Spleen (tissue), 7 donors: Measurements from ENCODE around the gene HBQ1.
A peak's percentile ranks its signal among the peaks of the same experiment; 100 is the strongest.

Experiments used
- CTCF ChIP-seq, 11 experiments: fragments of 200-600 bp in 7 of 11; fragments of 450-650 bp in 4 of 11; sonication (generic) in 4 of 11; IDR thresholded peaks in 8 of 11; conservative IDR thresholded peaks in 3 of 11; 1 replicate in 7 of 11; 2 replicates in 4 of 11; pipeline versions ENCODE4 v1.4.0 to v1.8.0; 2016 to 2021; ENCODE audit warnings: antibody characterized with exemption in 11 of 11, inconsistent platforms in 4 of 11, mild to moderate bottlenecking in 1 of 11
- POLR2A ChIP-seq, 3 donors: fragments of 450-650 bp; IDR thresholded peaks; one replicate each; pipeline ENCODE4 v1.5.1; 2017; ENCODE audit warnings: antibody characterized with exemption in 3 of 3, mild to moderate bottlenecking in 1 of 3
- donor health status: DM: no; HTN: no; CAD: no; lungs with moderate emphysema.
- donor health status: DM: no; HTN: no; CAD: no.
- donor health status: DM: no; HTN: no; CAD: no.

GRCh38 chr16:180101-180675, at the start of gene HBQ1:
- TF ChIP-seq CTCF (IDR thresholded peaks at IDR 0.05 in 8 of 11, conservative IDR thresholded peaks at IDR 0.05 in 3 of 11) (peak in 6 of 11 experiments; percentile 4 to 59 (median 56)), POLR2A (IDR thresholded peaks at IDR 0.05) (no peak)
